Nephron (organoid): ENCODE data around the gene GJB2.

Source experiments
- H3K27ac Mint-ChIP-seq, 3 experiments: 2 replicates each; pipeline ENCODE4 v1.8.0; 2020; ENCODE audit warnings: mixed read lengths in 3 of 3, mild to moderate bottlenecking in 2 of 3, moderate library complexity in 1 of 3
- H3K27me3 Mint-ChIP-seq: 2 replicates; pipeline ENCODE4 v1.8.0; 2021; ENCODE audit warnings: low read depth, mild to moderate bottlenecking, moderate library complexity, mixed read lengths
- H3K36me3 Mint-ChIP-seq: 2 replicates; pipeline ENCODE4 v1.8.0; 2020; ENCODE audit warnings: low read depth, mixed read lengths
- H3K4me1 Mint-ChIP-seq: 2 replicates; pipeline ENCODE4 v1.8.0; 2020; ENCODE audit warnings: mixed read lengths
- H3K4me3 Mint-ChIP-seq, 3 experiments: 2 replicates each; pipeline ENCODE4 v1.8.0; 2020; ENCODE audit warnings: mild to moderate bottlenecking in 3 of 3, mixed read lengths in 3 of 3, moderate library complexity in 2 of 3
- H3K9me3 Mint-ChIP-seq: 2 replicates; pipeline ENCODE4 v1.8.0; 2020; ENCODE audit warnings: mixed read lengths
- CTCF ChIP-seq, 3 experiments: fragments of 200-600 bp; sonication (generic); IDR thresholded peaks; one replicate each; pipeline ENCODE4 v1.5.0; 2021; ENCODE audit warnings: antibody characterized with exemption in 3 of 3; ENCODE audit not compliant: unreplicated experiment in 3 of 3

Gene GJB2

GRCh38 chr13:20142927-20143480, 49.7 kb downstream of the GJB2 start:
- Mint-ChIP-seq H3K27me3 (peaks cover 50% of the 10 kb centered on the region), H3K4me1 (peaks cover 15% of the 10 kb centered on the region), H3K4me3 (no peak overlapping the region), H3K27ac (no peak overlapping the region), H3K9me3 (no peaks in the 10 kb centered on the region), H3K36me3 (no peaks in the 10 kb centered on the region)
- no peak for TF ChIP-seq CTCF (IDR thresholded peaks at IDR 0.05; ENCODE audit: unreplicated experiment in 3 of 3)

- Mint-ChIP-seq H3K27ac (no peak overlapping the region), H3K27me3 (peaks cover 52% of the 10 kb centered on the region), H3K4me3 (no peak overlapping the region), H3K4me1 (peaks cover 15% of the 10 kb centered on the region), H3K9me3 (no peaks in the 10 kb centered on the region), H3K36me3 (no peaks in the 10 kb centered on the region)
- TF ChIP-seq CTCF (IDR thresholded peaks at IDR 0.05; ENCODE audit: unreplicated experiment in 3 of 3): no peak
These were observed 50.5 kb downstream of the GJB2 start for GRCh38 chr13:20142023-20142926.

- H3K4me3 Mint-ChIP-seq: peak overlapping the region in 1 of 3 experiments; percentile 28
- peaks cover 54% of the 10 kb centered on the region for H3K27me3 Mint-ChIP-seq
- no peaks in the 10 kb centered on the region for H3K36me3 Mint-ChIP-seq
- H3K4me1 Mint-ChIP-seq: peaks cover 15% of the 10 kb centered on the region
- no peak for TF ChIP-seq CTCF (IDR thresholded peaks at IDR 0.05; ENCODE audit: unreplicated experiment in 3 of 3)
- H3K9me3 Mint-ChIP-seq: no peaks in the 10 kb centered on the region
- H3K27ac Mint-ChIP-seq: peak overlapping the region in 1 of 3 experiments; percentile 58
These were observed 51.3 kb downstream of the GJB2 start for GRCh38 chr13:20141238-20142022.

- no peak overlapping the region for H3K4me3 Mint-ChIP-seq
- no peaks in the 10 kb centered on the region for H3K36me3 Mint-ChIP-seq
- no peaks in the 10 kb centered on the region for H3K9me3 Mint-ChIP-seq
- no peak overlapping the region for H3K27ac Mint-ChIP-seq
- TF ChIP-seq CTCF (IDR thresholded peaks at IDR 0.05; ENCODE audit: unreplicated experiment in 3 of 3): no peak
- peaks cover 52% of the 10 kb centered on the region for H3K27me3 Mint-ChIP-seq
- H3K4me1 Mint-ChIP-seq: peaks cover 15% of the 10 kb centered on the region
These were observed 52.3 kb downstream of the GJB2 start for GRCh38 chr13:20140487-20140886.

- no peaks in the 10 kb centered on the region for H3K36me3 Mint-ChIP-seq
- H3K4me1 Mint-ChIP-seq: peaks cover 10% of the 10 kb centered on the region
- no peaks in the 10 kb centered on the region for H3K9me3 Mint-ChIP-seq
- no peak overlapping the region for H3K4me3 Mint-ChIP-seq
- peaks cover 35% of the 10 kb centered on the region for H3K27me3 Mint-ChIP-seq
- no peak for TF ChIP-seq CTCF (IDR thresholded peaks at IDR 0.05; ENCODE audit: unreplicated experiment in 3 of 3)
- H3K27ac Mint-ChIP-seq: no peak overlapping the region
These were observed 54.9 kb downstream of the GJB2 start for GRCh38 chr13:20137875-20138274.
